Amygdala (tissue), 56 donors: ENCODE measurements around the gene SLC39A11.
A peak's percentile ranks its signal among the peaks of the same experiment; 100 is the strongest.
"Not testable (repeated sequence)": the region's sequence is repeated elsewhere in the genome, so short reads cannot be mapped to it uniquely, and the experiment has no call there.

Source experiments
- DNase-seq, 56 donors: peaks; one replicate each; lab custom pipeline; 2025; lab: John Stamatoyannopoulos, UW

Gene SLC39A11, protein sequence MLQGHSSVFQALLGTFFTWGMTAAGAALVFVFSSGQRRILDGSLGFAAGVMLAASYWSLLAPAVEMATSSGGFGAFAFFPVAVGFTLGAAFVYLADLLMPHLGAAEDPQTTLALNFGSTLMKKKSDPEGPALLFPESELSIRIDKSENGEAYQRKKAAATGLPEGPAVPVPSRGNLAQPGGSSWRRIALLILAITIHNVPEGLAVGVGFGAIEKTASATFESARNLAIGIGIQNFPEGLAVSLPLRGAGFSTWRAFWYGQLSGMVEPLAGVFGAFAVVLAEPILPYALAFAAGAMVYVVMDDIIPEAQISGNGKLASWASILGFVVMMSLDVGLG

GRCh38 chr17:73092523-73093135 is at the start of gene SLC39A11:
TSS of gene SLC39A11 (minus strand) at chr17:73092688. CDS start at chr17:73088764, 3,924 bp downstream.
- DNase-seq = peak; percentile 39 to 96 (median 90)

DNA sequence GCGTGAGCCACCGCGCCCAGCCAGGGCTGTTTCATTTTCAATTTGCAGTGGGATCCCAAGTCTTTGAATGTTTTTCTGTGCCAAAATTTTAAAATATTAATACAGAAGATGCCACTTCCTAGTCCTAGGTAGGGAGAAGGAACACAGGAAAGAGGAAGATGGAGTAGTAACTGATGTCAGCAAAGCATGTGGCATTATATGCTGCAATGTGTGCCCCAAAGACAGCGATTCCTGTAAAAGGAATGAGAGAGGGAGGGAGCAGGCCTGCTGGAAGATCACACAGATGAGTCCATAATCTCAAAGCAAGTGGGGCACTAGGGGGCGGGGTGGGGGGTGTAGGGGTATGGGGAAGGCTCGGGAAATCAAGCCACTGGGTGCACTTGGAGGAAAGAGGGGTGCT is 48.9 kb upstream of the SLC39A11 start:
- no peak for DNase-seq

GRCh38 chr17:73140566-73140965 is 48.1 kb upstream of the SLC39A11 start:
- DNase-seq = no peak

GRCh38 chr17:73139296-73139695 is 46.8 kb upstream of the SLC39A11 start:
- no peak for DNase-seq

GRCh38 chr17:73138541-73139138 is 46.2 kb upstream of the SLC39A11 start:
- DNase-seq = no peak

GRCh38 chr17:73137376-73137775 is 44.9 kb upstream of the SLC39A11 start:
- DNase-seq = no peak

DNA sequence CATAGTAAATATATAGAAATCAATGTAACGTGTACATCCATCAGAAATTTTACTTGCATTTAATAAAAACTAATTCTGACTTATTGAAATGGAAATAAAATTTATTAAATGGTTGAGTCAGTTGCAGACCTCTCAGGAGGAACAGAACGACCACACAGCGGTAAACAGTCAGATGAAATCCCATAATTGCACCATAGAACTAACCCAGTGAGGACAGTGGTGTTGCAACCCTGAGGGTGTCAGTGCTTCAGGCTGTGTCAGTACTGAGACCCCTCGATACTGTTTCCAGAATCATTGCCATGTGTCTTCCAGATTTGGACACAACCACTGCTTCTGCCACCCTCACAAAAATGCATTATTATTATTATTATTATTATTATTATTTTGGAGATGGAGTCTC is 43.3 kb upstream of the SLC39A11 start:
- no peak for DNase-seq

DNA sequence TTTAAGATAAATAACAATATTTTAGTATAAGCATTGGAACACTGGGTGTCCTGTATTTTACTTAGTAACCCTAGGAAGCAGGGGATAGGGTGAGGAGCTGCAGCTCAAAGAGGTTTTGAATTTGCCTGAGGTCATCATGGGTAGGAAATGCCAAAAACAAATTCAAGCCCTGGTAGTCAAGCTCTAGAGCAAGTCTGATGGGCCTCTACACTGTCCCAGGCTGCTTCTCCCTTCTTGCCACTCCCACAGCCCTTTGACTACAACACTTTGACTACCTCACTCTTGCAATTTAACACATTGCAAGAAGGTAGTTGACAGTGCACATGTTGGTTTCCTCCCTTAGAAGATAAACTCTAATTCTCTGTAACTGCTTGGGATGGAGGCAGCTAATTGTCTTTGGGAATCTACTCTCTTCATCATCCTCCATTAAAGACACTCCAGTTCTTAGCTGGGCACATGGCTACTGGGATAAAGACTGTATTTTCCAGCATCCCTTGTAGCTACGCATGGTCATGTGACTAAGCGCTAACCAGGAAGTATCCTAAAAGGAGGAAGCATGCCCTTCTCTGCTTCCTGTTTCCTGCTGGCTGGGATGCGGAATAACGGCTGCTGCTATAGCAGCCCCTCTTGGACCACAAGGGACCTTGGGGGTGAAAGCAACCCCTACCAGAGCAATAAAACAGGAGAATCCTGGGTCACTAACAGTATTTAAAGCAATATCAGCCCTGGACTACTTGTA is 41.6 kb upstream of the SLC39A11 start:
- DNase-seq = no peak

GRCh38 chr17:73132085-73132492 is 39.6 kb upstream of the SLC39A11 start:
- no peak for DNase-seq

GRCh38 chr17:73131439-73131838 is 39.0 kb upstream of the SLC39A11 start:
- not testable (repeated sequence) for DNase-seq

DNA sequence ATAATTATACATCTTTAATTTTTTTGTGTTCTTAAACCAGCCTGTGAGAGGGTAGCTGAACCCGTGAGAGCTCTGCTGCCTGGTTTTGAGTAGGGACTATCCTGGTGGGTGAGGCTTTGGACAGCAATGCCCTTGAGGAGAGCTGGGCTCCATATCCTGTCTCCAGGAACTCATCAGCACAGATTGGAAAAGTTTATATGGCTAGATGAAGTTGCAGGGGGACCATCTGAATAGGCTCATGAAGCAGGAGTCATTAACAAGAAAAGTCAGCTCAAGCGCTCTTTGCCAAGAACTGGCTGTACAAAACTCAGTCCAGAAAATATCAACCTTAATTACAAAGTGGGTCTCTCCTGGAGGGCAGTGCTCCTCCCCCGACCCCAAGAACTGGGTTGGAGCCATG is 38.5 kb upstream of the SLC39A11 start:
- no peak for DNase-seq

DNA sequence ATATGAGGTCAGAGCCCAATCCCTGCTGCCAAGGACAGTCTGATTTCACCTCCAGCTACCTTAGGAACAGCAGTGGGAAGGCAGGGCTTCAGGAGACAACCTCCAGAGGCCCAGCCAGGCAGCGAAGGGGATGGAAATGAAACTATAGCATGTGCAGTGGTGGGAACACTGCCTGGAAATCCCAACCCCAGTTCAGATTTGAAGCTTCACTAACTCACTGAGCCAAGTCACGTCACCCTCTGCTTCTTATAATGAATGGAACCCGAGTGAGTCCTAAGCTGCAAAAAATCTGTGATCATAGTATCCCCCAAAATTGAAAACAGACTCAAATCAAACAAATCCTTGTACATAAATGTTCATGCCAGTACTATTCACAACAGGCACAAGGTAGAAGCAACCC is 36.0 kb upstream of the SLC39A11 start:
- DNase-seq = no peak

GRCh38 chr17:73126716-73127473 is 34.4 kb upstream of the SLC39A11 start:
- no peak for DNase-seq

DNA sequence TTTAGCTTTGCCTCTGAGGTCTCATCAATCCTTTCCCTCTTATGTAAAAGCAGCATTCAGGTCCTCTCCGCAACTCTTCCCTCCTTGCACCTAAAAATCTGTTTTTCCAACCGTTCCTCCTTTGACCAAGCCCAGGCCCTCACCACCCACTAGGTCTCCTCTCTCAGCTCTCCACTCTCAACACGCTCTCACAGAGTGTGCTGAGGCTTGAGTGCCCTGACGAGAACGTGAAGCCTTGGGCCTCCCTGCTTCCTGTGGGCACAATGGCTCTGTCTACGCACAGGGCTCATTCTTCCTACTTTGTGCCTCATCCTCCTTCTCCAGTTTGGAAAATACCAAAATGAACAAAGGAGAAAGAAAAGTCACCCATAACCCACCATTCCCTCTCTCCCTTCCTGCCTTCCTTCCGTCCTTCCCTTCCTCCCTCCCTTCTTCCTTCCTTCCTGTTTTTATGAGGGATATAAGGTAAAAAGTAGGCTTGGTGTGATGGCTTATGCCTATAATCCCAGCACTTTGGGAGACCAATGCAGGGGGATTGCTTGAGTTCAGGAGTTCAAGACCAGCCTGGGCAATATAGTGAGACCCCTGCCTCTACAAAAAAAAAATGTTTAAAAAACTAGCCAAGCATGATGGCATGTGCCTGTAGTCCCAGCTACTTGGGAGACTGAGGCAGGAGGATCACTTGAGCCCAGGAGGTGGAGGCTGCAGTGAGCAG is 31.3 kb upstream of the SLC39A11 start:
- no peak for DNase-seq

DNA sequence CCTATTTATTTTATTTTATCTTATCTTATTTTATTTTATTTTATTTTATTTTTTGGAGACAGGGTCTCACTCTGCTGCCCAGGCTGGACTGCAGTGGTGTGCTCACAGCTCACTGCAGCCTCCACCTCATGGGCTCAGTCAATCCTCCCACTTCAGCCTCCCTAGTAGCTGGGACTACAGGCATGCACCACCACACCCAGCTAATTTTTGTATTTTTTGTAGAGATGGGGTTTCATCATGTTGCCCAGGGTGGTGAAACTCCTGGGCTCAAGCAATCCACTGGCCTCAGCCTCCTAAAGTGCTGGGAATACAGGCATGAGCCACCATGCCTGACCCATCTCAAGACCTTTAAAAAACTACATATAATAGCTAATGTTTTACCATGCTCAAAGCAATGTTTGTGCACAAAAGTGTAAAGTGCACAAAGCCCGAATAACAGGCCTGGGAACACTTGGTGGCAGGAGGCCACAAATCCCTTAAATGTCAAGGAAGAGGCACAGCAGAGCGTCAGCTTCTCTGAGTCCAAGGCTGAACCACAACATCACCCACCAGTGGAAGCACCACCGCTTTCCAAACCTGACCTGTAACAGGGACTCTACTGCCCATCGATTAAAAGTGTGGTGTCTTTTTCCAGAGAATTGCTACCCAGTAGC is 30.6 kb upstream of the SLC39A11 start:
- DNase-seq = no peak

GRCh38 chr17:73121506-73121905 is 29.0 kb upstream of the SLC39A11 start:
- no peak for DNase-seq

- no peak for DNase-seq
These were observed 27.1 kb upstream of the SLC39A11 start for GRCh38 chr17:73119631-73120030.

DNA sequence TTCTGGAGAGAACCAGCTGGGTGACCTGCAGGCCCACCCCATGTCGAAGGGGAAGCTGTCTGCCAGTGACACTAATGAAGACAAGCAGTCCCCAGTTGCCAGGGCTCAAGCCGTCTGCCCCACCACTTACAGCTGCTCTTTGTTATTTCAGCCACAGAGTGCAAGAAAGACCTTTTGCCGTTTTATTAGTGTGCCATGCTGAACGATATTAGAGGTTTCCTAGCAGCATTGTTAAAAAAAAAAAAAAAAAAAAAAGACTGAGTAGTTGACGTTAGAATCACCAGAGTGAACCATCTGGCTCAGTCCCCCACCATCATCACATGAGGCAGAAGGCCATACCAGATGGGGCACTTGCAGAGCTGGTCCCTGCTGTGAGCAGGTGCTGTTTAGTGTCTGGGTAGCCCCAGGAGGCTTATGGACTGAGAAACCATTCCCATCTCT is 26.5 kb upstream of the SLC39A11 start:
- DNase-seq = no peak

- no peak for DNase-seq
These were observed 25.7 kb upstream of the SLC39A11 start for GRCh38 chr17:73118139-73118538.
